H1 (cell line): Measurements from ENCODE around the gene NR2E1. TPM values are rescaled to one million over a fixed set of nuclear protein-coding genes. Genes with fewer than 3 reads are reported as not detected.

ENCODE experiments used
- CTCF ChIA-PET: fragments of 300-600 bp; sonication (Branson Sonifier 250); formaldehyde crosslinking; loops from one replicate; lab custom pipeline; 2021; ENCODE audit not compliant: partially characterized antibody; lab: Charles Lee
- POLR2A ChIA-PET: fragments of 300-600 bp; sonication (Branson Sonifier 250); formaldehyde crosslinking; loops from one replicate; lab custom pipeline; 2021; ENCODE audit warnings: inconsistent platforms; ENCODE audit not compliant: partially characterized antibody; lab: Charles Lee
- DNase-seq, 2 experiments: peaks; one replicate each; pipeline versions ENCODE4 v3.0.0 to v3.0.0-alpha.2; 2010 to 2022; ENCODE audit warnings: low spot score in 2 of 2, low read depth in 1 of 2, mixed read lengths in 1 of 2
- FAIRE-seq: peaks from 2 replicates; lab custom pipeline; 2011; peaks lifted over from hg19 to GRCh38; lab: Jason Lieb, UNC
- H2AFZ ChIP-seq: 2 replicates; pipeline ENCODE4 v1.8.1; 2012; ENCODE audit warnings: low read length, inconsistent platforms
- H2AK5ac ChIP-seq: 2 replicates; pipeline ENCODE4 v1.6.1; 2013; ENCODE audit warnings: low read depth, low read length
- H2BK120ac ChIP-seq: replicated peaks from 2 replicates; pipeline ENCODE3; 2013; ENCODE audit warnings: low read depth, low read length, inconsistent platforms
- H2BK12ac ChIP-seq: 2 replicates; pipeline ENCODE4 v1.6.1; 2013; ENCODE audit warnings: low read depth, low read length
- H2BK15ac ChIP-seq: 2 replicates; pipeline ENCODE4 v1.6.1; 2013; ENCODE audit warnings: low read length
- H2BK20ac ChIP-seq: 2 replicates; pipeline ENCODE4 v1.6.1; 2013; ENCODE audit warnings: low read length
- H2BK5ac ChIP-seq: 2 replicates; pipeline ENCODE4 v1.6.1; 2013; ENCODE audit warnings: low read depth, low read length
- H3K14ac ChIP-seq: 2 replicates; pipeline ENCODE4 v1.6.1; 2013; ENCODE audit warnings: inconsistent platforms; ENCODE audit not compliant: insufficient read length
- H3K18ac ChIP-seq: 2 replicates; pipeline ENCODE4 v1.6.1; 2013; ENCODE audit warnings: low read length; ENCODE audit errors: extremely low read depth
- H3K23ac ChIP-seq: 2 replicates; pipeline ENCODE4 v1.6.1; 2013; ENCODE audit warnings: inconsistent platforms; ENCODE audit not compliant: insufficient read length
- H3K23me2 ChIP-seq: 2 replicates; pipeline ENCODE4 v1.6.1; 2013; ENCODE audit warnings: low read depth, low read length
- H3K27ac ChIP-seq: 2 replicates; pipeline ENCODE4 v1.6.1; 2011; ENCODE audit warnings: low read depth, low read length, inconsistent platforms
- H3K27me3 ChIP-seq, 4 experiments: replicated peaks in 1 of 4; 1 replicate in 1 of 4; 2 replicates in 3 of 4; pipeline versions ENCODE4 v1.6.1 to v1.8.1; 2011 to 2013; ENCODE audit warnings: low read length in 3 of 4, mild to moderate bottlenecking in 3 of 4, inconsistent platforms in 2 of 4, mixed read lengths in 2 of 4, moderate library complexity in 1 of 4; ENCODE audit not compliant: control insufficient read depth in 3 of 4, insufficient read depth in 3 of 4; ENCODE audit errors: extremely low read depth in 1 of 4
- H3K36me3 ChIP-seq, 4 experiments: 2 replicates each; pipeline versions ENCODE4 v1.6.1 to v1.8.1; 2011 to 2013; ENCODE audit warnings: mild to moderate bottlenecking in 4 of 4, low read length in 3 of 4, moderate library complexity in 2 of 4, control low read depth in 1 of 4, inconsistent platforms in 1 of 4; ENCODE audit not compliant: insufficient read depth in 4 of 4, control insufficient read depth in 2 of 4
- H3K4ac ChIP-seq: replicated peaks from 2 replicates; pipeline ENCODE3; 2013; ENCODE audit warnings: low read length, low read depth, mixed read lengths, inconsistent platforms; ENCODE audit not compliant: insufficient read length
- H3K4me1 ChIP-seq, 4 experiments: replicated peaks in 1 of 4; 1 replicate in 1 of 4; 2 replicates in 3 of 4; pipeline versions ENCODE4 v1.6.1 to v1.8.1; 2011 to 2013; ENCODE audit warnings: low read length in 3 of 4, inconsistent platforms in 2 of 4, mixed read lengths in 1 of 4; ENCODE audit not compliant: insufficient read depth in 4 of 4, control insufficient read depth in 3 of 4
- H3K4me2 ChIP-seq, 2 experiments: 2 replicates each; pipeline versions ENCODE4 v1.6.1 to v1.8.1; 2011 to 2013; ENCODE audit warnings: low read depth in 2 of 2, low read length in 2 of 2, control low read depth in 1 of 2, inconsistent platforms in 1 of 2, mild to moderate bottlenecking in 1 of 2; ENCODE audit not compliant: insufficient read depth in 1 of 2
- H3K4me3 ChIP-seq, 4 experiments: fragments of 200-600, 300-600 bp in 1 of 4; sonication (generic), shearing (Covaris generic), sonication (Bioruptor Twin) in 1 of 4; 2 replicates each; pipeline versions ENCODE4 v1.5.1 to v1.8.1; 2011 to 2016; ENCODE audit warnings: low read length in 4 of 4, low read depth in 3 of 4, control low read depth in 2 of 4, inconsistent platforms in 2 of 4, mild to moderate bottlenecking in 2 of 4, mixed read lengths in 1 of 4, moderate library complexity in 1 of 4; ENCODE audit not compliant: insufficient read depth in 2 of 4; ENCODE audit errors: extremely low read depth in 1 of 4
- H3K56ac ChIP-seq: replicated peaks from 2 replicates; pipeline ENCODE3; 2013; ENCODE audit warnings: low read depth, mild to moderate bottlenecking, mixed read lengths, low read length, inconsistent platforms; ENCODE audit not compliant: insufficient read length
- H3K79me1 ChIP-seq: 2 replicates; pipeline ENCODE4 v1.6.1; 2013; ENCODE audit warnings: low read depth, low read length, control low read depth
- H3K79me2 ChIP-seq, 2 experiments: 2 replicates each; pipeline versions ENCODE4 v1.6.1 to v1.8.1; 2012 to 2013; ENCODE audit warnings: low read length in 2 of 2, mild to moderate bottlenecking in 2 of 2, inconsistent platforms in 1 of 2; ENCODE audit not compliant: insufficient read depth in 2 of 2, control insufficient read depth in 1 of 2
- H3K9ac ChIP-seq, 4 experiments: replicated peaks in 1 of 4; 1 replicate in 1 of 4; 2 replicates in 3 of 4; pipeline versions ENCODE4 v1.6.1 to v1.8.1; 2011 to 2013; ENCODE audit warnings: low read depth in 3 of 4, low read length in 3 of 4, control low read depth in 2 of 4, mild to moderate bottlenecking in 2 of 4, moderate library complexity in 2 of 4, inconsistent platforms in 1 of 4; ENCODE audit errors: extremely low read depth in 1 of 4
- H3K9me3 ChIP-seq, 2 experiments: 2 replicates each; pipeline versions ENCODE4 v1.6.1 to v1.8.1; 2012 to 2013; ENCODE audit warnings: mild to moderate bottlenecking in 2 of 2, moderate library complexity in 2 of 2, control low read depth in 1 of 2, inconsistent platforms in 1 of 2, low read depth in 1 of 2, low read length in 1 of 2, mixed read lengths in 1 of 2; ENCODE audit not compliant: insufficient read depth in 2 of 2
- H4K20me1 ChIP-seq, 2 experiments: replicated peaks in 1 of 2; 2 replicates each; pipeline versions ENCODE3 to v1.8.1; 2011 to 2013; ENCODE audit warnings: inconsistent platforms in 2 of 2, low read length in 2 of 2, mild to moderate bottlenecking in 1 of 2; ENCODE audit not compliant: insufficient read depth in 2 of 2, control insufficient read depth in 1 of 2
- H4K5ac ChIP-seq: 2 replicates; pipeline ENCODE4 v1.6.1; 2013; ENCODE audit warnings: low read length, low read depth, mixed read lengths, inconsistent platforms; ENCODE audit not compliant: insufficient read length
- H4K8ac ChIP-seq: 2 replicates; pipeline ENCODE4 v1.8.0; 2013; ENCODE audit warnings: mild to moderate bottlenecking, moderate library complexity, low read length, inconsistent platforms; ENCODE audit not compliant: insufficient read depth; ENCODE audit errors: extremely low read depth
- H4K91ac ChIP-seq: replicated peaks from 2 replicates; pipeline ENCODE3; 2013; ENCODE audit warnings: low read length, mixed read lengths, inconsistent platforms; ENCODE audit not compliant: insufficient read length
- E2F6 ChIP-seq: IDR thresholded peaks from 2 replicates; pipeline ENCODE4 v1.6.1; 2012; ENCODE audit warnings: inconsistent platforms
- EZH2 ChIP-seq: fragments of 200-600 bp; sonication (generic); IDR thresholded peaks from 2 replicates; pipeline ENCODE4 v1.7.1; 2012; ENCODE audit warnings: low read depth, mild to moderate bottlenecking, moderate library complexity, low read length, inconsistent platforms; ENCODE audit not compliant: severe bottlenecking
- HDAC2 ChIP-seq, 2 experiments: fragments of 300-600 bp in 1 of 2; sonication (generic) in 1 of 2; IDR thresholded peaks; 2 replicates each; pipeline ENCODE4 v1.6.1; 2011 to 2012; ENCODE audit warnings: low read depth in 2 of 2, low read length in 2 of 2, mild to moderate bottlenecking in 2 of 2, moderate library complexity in 2 of 2, borderline replicate concordance in 1 of 2, inconsistent platforms in 1 of 2
- MAX ChIP-seq: IDR thresholded peaks from 2 replicates; pipeline ENCODE4 v1.6.1; 2012; ENCODE audit warnings: inconsistent platforms
- RFX5 ChIP-seq: IDR thresholded peaks from 2 replicates; pipeline ENCODE4 v1.6.1; 2011; ENCODE audit warnings: low read depth, low read length, improper control_type of control experiment, borderline replicate concordance
- RNF2 ChIP-seq: fragments of 200-900, 300-1000 bp; sonication (generic); IDR thresholded peaks from 2 replicates; pipeline ENCODE4 v1.7.1; 2016; ENCODE audit warnings: borderline replicate concordance, low read depth, mild to moderate bottlenecking, antibody characterized with exemption, low read length; ENCODE audit not compliant: poor library complexity, severe bottlenecking; ENCODE audit errors: missing control alignments
- SP1 ChIP-seq: IDR thresholded peaks from 2 replicates; pipeline ENCODE4 v1.6.1; 2011; ENCODE audit warnings: low read depth, low read length
- SUZ12 ChIP-seq: fragments of 200-600 bp; sonication (generic); IDR thresholded peaks from 2 replicates; pipeline ENCODE4 v1.6.1; 2012; ENCODE audit warnings: mild to moderate bottlenecking, inconsistent platforms, low read length, moderate library complexity, mixed read lengths
- WGBS, 2 experiments: shearing (Covaris generic) in 1 of 2; methylation state at CpG; one replicate each; pipeline versions ENCODE4 v1.1.6 to v1.1.7; 2013 to 2015; ENCODE audit warnings: low lambda C conversion rate in 2 of 2, mixed read lengths in 2 of 2, inconsistent platforms in 1 of 2, low coverage in 1 of 2, missing lambda C conversion rate in 1 of 2; ENCODE audit not compliant: insufficient replicate concordance in 2 of 2, insufficient coverage in 1 of 2, insufficient read length in 1 of 2; ENCODE audit errors: extremely low coverage in 1 of 2, missing lambda C conversion rate in 1 of 2; 5-methylcytosine and 5-hydroxymethylcytosine counted together
- polyA plus RNA-seq, 7 experiments: library from polyadenylated mRNA; depleted of rRNA in 3 of 7; stranded (reverse) in 5 of 7; unstranded in 2 of 7; fragments of >200 nt in 5 of 7; fragments of 200-250 nt in 2 of 7; gene quantifications; 1 replicate in 5 of 7; 2 replicates in 1 of 7; 4 replicates in 1 of 7; pipeline versions ENCODE4 v1.2.1 to v1.2.3, GENCODE V29; 2011 to 2013; ENCODE audit warnings: missing spikeins in 2 of 7, mixed read lengths in 2 of 7
- total RNA-seq: library from RNA; stranded (reverse); fragmentation: NEBNext Ultra II Directional; extraction: Animal tissue kit (Norgen Biotek cat#: 25700); gene quantifications from 2 replicates; pipeline ENCODE4 v1.2.1, GENCODE V29; 2021

Gene NR2E1
- total and polyA plus RNA-seq, 2 of the 8 experiments (the other 6 are each of a cell fraction or from before 2014, with no cell fraction given), result not detected

GRCh38 chr6:108159981-108160380, 5.8 kb upstream of the NR2E1 start:
- H4K8ac ChIP-seq, result no peak overlapping the region
- FAIRE-seq (no peak), DNase-seq (no peak)
- no peak overlapping the region for H3K9ac ChIP-seq
- H3K18ac ChIP-seq, result no peak overlapping the region
- no peaks in the 10 kb centered on the region for H3K9me3 ChIP-seq
- peaks cover 93 to 99% (median 97%) of the 10 kb centered on the region in 4 experiments for H3K27me3 ChIP-seq
- ChIA-PET POLR2A (interaction anchor here (1.0 kb wide), 1 partner anchor 9 kb away, joined by 3 read pairs; no protein-coding TSS in a partner anchor), CTCF (interaction anchor here (0.6 to 3.3 kb wide), 6 partner anchors 11 to 644 kb away, joined by 3 to 19 read pairs (median 4); no protein-coding TSS in a partner anchor)
- H3K4me1 ChIP-seq, result peaks cover 6 to 25% (median 19%) of the 10 kb centered on the region in 4 experiments; a peak in 6 of 7 replicates
- no peak overlapping the region for H2BK20ac ChIP-seq
- H2AFZ ChIP-seq, result no peak overlapping the region
- peaks cover 7 to 26% of the 10 kb centered on the region in 2 experiments for H4K20me1 ChIP-seq
- H2BK15ac ChIP-seq, result no peak overlapping the region
- no peak overlapping the region for H2BK120ac ChIP-seq
- no peak overlapping the region for H3K56ac ChIP-seq
- H3K4ac ChIP-seq, result no peak overlapping the region
- H2AK5ac ChIP-seq, result no peak overlapping the region
- 0 out of 2 replicates have a peak, but pooled peaks have one; percentile 44 for TF ChIP-seq SP1
- no peak; the same call in 1 of the 2 replicates for TF ChIP-seq SUZ12
- TF ChIP-seq RNF2, result peak; percentile 89
- TF ChIP-seq MAX, result peak; percentile 76
- TF ChIP-seq RFX5, result no peak
- 0 out of 4 replicates have a peak, but pooled peaks of 1 of the 2 experiments have one; percentile 32 for TF ChIP-seq HDAC2 (IDR thresholded peaks at IDR 0.05; ENCODE audit: borderline replicate concordance in 1 of 2, low read depth in 2 of 2, low read length in 2 of 2)
- peak; percentile 17 for TF ChIP-seq EZH2
- peak; percentile 43; the same call in 1 of the 2 replicates for TF ChIP-seq E2F6
- H4K91ac ChIP-seq, result no peak overlapping the region
- no peak overlapping the region for H3K4me2 ChIP-seq
- no peak overlapping the region for H4K5ac ChIP-seq
- no peak overlapping the region for H3K23ac ChIP-seq
- no peak overlapping the region for H3K27ac ChIP-seq
- H3K79me2 ChIP-seq, result no peaks in the 10 kb centered on the region
- H3K23me2 ChIP-seq, result peaks cover 2% of the 10 kb centered on the region; the same call in 1 of the 2 replicates
- H3K36me3 ChIP-seq, result no peaks in the 10 kb centered on the region; a peak in 1 of 8 replicates
- no peak overlapping the region for H3K14ac ChIP-seq
- H3K4me3 ChIP-seq, result no peak overlapping the region
- no peak overlapping the region for H2BK12ac ChIP-seq
- WGBS, 2 experiments, result 4% methylated on average over 5 of the region's 5 CpGs; no CpG with 5 or more reads in 1 of the 2 experiments
- H2BK5ac ChIP-seq, result no peak overlapping the region
- no peaks in the 10 kb centered on the region for H3K79me1 ChIP-seq
